Measurements from ENCODE around the gene USP35. TPM values are rescaled to one million over a fixed set of nuclear protein-coding genes. Genes with fewer than 3 reads are reported as not detected.
A peak's percentile ranks its signal among the peaks of the same experiment; 100 is the strongest.

The USP35 gene
- total RNA-seq, 1 donor from 2014 or later: 7.1 TPM

GRCh38 chr11:78201096-78201818 is 12.5 kb downstream of the USP35 start:
- Histone ChIP-seq H3K4me3 (no peak overlapping the region), H3K9me3 (no peaks in the 10 kb centered on the region), H3K4me1 (peaks cover 4% of the 10 kb centered on the region), H3K36me3 (no peaks in the 10 kb centered on the region), H3K27ac (no peak overlapping the region), H3K27me3 (no peaks in the 10 kb centered on the region)
- no peak for TF ChIP-seq CTCF (IDR thresholded peaks at IDR 0.05)
- ATAC-seq (no peak), DNase-seq (peak; percentile 1)
- intact Hi-C loops (cut with DNase I): no loop called here

DNA sequence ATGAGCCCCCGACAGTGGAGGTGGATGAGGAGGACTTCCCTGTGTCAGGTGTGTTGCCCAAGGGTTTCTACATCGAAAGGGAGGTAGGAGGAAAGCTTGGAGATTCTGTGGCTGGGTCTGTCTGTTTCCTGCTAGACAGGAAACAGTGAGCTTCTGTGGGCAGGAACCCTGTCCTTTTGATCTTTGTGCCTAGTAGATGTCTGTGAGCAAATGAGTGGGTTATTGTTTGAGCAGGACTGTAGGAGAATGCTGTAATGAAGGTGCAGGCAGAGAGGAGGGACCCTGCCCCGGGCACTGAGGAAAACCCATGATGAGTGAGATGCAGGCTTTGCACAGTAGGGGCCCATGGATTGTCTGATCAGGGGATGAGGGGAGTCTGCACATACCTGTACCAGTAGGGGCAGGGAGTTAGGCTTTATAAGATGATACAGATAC is 14.0 kb downstream of the USP35 start:
- intact Hi-C loops (cut with DNase I): no loop called here
- Histone ChIP-seq H3K4me3 (no peak overlapping the region), H3K27me3 (no peaks in the 10 kb centered on the region), H3K4me1 (peaks cover 4% of the 10 kb centered on the region), H3K9me3 (no peaks in the 10 kb centered on the region), H3K36me3 (no peaks in the 10 kb centered on the region), H3K27ac (peak overlapping the region; percentile 24)
- ATAC-seq (peak; percentile 5), DNase-seq (no peak)
- no peak for TF ChIP-seq CTCF (IDR thresholded peaks at IDR 0.05)

DNA sequence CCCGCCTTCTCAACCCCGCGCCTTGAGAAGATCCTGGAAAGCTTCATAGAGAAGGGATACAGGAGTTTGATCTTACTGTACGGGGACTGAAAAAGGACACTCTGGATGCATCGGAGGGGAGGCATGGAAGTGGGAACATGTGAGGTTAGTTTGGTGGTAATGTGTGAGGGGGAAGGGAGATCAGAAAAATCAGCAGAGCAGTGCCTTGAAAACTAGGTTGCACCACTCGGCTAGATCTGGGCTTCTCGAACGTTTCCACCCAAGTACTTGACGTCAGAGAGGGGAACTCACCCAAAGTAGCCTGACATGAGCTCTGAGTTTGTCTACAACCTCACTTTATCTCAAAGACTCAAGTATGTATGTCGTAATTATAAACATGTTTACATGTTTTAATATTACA is 14.5 kb downstream of the USP35 start:
- ATAC-seq: peak; percentile 18
- no peaks in the 10 kb centered on the region for H3K36me3 ChIP-seq
- no peak for TF ChIP-seq CTCF (IDR thresholded peaks at IDR 0.05)

DNA sequence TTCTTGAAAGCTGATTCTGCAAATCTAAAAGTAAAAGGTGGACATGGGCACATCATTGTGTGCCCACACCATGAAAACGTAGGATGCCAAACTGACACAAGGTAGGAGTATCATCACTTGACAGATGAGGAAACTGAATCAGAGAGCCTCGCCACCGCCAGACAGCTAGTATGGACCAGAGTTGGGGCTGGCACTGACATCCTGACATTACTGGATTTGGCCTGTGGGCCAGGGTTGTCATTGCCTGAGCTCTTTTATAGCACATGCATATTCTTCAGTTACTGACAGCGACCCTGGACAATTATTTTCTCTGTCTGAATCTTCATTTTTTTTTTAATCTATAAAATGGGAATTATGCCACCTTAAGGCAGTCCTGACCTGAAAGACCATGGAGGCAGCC is 16.5 kb downstream of the USP35 start:
- Histone ChIP-seq H3K36me3 (peaks cover 14% of the 10 kb centered on the region), H3K4me3 (no peak overlapping the region), H3K9me3 (no peaks in the 10 kb centered on the region), H3K27ac (no peak overlapping the region), H3K4me1 (peaks cover 4% of the 10 kb centered on the region), H3K27me3 (no peaks in the 10 kb centered on the region)
- intact Hi-C loops (cut with DNase I): no loop called here
- no peak for ATAC-seq
- DNase-seq: peak; percentile 17
- no peak for TF ChIP-seq CTCF (IDR thresholded peaks at IDR 0.05)

More for the DNA sequence above, 14.5 kb downstream of the USP35 start:
- intact Hi-C loops (cut with DNase I): no loop called here
- Histone ChIP-seq H3K4me3 (no peak overlapping the region), H3K27me3 (no peaks in the 10 kb centered on the region), H3K4me1 (peaks cover 4% of the 10 kb centered on the region), H3K9me3 (no peaks in the 10 kb centered on the region), H3K27ac (peak overlapping the region; percentile 24)
- no peak for DNase-seq

DNA sequence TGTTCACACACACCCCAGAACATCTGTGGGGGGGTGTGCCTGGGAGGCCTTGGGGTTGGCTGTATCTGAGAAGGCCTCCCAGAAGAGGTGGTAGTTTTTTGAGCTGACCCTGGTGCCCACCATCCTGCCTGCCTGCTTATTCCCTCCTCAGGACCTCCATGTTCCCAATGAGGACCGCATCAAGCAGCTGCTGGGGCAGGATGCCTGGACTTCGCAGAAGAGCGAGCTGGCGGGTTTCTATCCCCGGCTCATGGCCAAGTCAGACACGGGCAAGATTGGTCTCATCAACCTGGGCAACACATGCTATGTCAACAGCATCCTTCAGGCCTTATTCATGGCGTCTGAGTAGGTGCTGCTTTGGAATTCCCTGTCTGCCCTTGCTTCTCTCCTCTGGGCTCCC is 17.0 kb downstream of the USP35 start:
- Histone ChIP-seq H3K36me3 (peaks cover 19% of the 10 kb centered on the region), H3K4me1 (peaks cover 4% of the 10 kb centered on the region), H3K9me3 (no peaks in the 10 kb centered on the region), H3K27me3 (no peaks in the 10 kb centered on the region), H3K4me3 (no peak overlapping the region), H3K27ac (no peak overlapping the region)
- intact Hi-C loops (cut with DNase I): no loop called here
- DNase-seq (no peak), ATAC-seq (no peak)
- no peak for TF ChIP-seq CTCF (IDR thresholded peaks at IDR 0.05)
